HCEC 1CT (cell line): ENCODE results near the gene LSM8.
"Not testable (repeated sequence)": the region's sequence is repeated elsewhere in the genome, so short reads cannot be mapped to it uniquely, and the experiment has no call there.

Experiments used
- DNase-seq: peaks from one replicate; pipeline ENCODE4 v3.0.0-alpha.2; 2017

Gene LSM8

DNA sequence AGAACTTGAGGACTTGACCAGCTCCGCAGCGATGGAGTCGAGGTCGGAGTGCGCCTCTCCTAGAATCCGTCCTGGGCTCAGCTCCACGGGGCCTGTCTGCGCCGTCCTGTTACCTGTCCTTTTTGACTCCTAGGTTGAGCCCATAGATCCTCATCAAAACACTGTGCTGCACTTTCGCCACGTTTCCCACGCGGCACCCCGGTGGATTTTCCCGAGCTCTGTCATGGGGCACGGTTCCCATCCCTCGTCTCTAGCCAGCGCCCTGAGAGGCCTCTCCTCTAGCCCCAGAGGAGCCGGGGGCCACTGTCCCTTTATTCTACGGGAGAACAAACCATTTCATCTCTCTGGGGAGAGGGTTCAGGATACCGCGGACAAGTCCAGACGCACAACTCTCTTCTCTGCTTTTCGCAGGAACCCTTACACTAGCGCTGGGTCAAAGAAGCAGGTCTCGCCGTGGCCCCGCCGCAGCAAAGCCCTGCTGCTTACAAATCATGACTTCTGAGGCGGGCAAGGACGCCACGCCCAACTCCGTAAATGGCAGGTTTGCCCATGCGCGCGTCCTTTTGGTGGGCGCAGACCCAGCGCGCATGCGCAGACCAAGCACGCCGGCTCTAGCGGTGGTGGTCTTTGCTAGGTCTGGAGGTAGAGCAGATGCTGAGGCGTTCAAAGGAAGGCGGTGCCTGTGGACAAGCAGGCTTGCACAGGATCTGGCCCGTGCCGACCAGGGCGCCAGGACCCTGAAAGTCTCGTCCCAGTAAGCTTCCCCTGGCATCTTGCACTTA is 30.3 kb downstream of the LSM8 start:
- DNase-seq = peak; percentile 46

GRCh38 chr7:118214833-118215182 is 30.8 kb downstream of the LSM8 start:
- DNase-seq = no peak

- no peak for DNase-seq
Observed at GRCh38 chr7:118217210-118217619, 33.3 kb downstream of the LSM8 start.

DNA sequence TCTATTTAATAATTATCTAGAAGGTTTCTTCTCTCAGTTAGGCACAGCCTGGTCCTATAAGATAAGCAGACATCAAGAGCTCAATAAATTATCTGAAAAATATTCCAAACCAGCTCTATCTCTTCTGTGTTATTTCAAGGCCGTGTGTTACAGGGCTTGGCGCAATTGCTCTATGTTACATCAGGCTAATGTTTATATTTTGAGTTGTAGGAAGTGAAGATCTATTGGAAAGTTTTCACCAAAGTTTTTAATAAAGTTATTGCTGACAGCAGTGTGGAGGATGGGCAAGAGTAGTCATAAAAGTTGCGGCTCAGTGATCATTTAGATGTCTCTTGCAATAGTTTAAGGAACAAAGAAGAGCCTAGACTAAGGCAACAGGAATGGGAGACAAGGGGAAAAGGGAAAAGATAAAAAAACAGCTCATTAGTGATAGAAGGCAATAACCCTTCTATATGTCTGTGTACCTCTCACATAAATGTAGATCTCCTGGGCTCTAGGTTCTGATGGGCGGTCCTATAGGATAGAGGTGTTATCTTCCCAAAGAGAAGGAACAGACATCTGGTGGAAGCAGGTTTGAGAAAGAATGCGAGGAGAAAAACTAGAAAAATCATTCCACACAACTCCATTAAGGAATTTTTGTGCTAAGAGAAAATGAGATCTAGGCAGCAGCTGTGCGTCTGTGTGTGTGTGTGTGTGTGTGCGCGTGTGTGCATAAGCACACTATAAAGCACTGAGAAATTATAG is 34.6 kb downstream of the LSM8 start:
- DNase-seq = no peak

GRCh38 chr7:118219157-118219512 is 35.2 kb downstream of the LSM8 start:
- no peak for DNase-seq

DNA sequence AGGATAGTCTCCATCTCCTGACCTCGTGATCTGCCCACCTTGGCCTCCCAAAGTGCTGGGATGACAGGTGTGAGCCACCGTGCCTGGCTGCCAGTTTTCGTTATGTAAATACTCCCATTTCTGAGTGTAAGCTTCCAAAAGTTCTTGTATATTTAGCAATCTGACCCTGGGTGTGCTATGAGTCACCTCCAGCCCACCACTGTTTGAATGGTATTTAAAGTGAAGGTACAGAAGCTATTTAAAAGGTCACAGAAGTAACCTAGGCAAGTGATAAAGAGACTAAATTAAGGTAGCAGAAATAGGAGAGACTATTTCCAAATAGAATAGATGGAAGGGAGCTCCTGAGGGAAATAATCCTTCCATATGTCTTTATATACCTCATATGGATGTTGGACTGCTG is 36.6 kb downstream of the LSM8 start:
- no peak for DNase-seq

DNA sequence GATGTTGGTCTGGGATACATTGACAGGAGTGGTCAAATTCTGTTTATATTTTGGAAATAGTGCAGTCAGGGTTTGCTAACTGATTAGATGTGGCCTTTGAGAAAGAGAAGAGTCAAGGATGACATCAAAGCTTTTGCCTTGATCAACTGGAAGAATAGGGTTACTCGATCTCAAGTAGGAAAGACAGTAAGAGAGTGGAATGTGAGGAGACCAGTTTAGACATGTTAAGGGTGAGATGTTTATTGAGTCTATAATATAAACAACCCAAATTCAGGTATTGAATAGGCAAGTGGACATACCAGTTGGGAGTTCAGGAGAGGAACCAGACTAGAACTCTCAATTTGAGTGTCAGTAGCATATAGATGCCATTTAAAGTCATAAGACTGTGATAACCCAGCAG is 38.6 kb downstream of the LSM8 start:
- no peak for DNase-seq

DNA sequence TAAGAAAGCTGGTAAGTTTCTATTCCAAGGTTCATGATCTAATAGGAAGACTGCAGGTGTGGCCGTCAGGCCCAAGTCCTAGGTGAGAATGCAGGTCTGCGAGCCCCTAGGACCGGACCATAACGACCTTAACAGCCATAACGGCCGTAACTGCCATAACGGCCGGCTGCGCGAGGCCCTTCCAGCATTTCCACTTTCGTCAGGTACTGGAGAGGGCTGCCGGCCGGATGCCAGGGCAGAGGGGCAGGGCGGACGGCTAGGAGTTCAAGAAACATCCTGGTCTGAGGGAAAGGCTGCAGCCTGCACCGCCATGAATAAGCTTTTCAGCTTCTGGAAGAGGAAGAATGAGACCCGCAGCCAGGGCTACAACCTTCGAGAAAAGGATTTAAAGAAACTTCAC is 40.6 kb downstream of the LSM8 start, which contains the start of gene ANKRD7:
Gene ANKRD7 (plus strand): TSS at position 184 of the 400 bp plus-strand sequence. CDS start 127 bp downstream, at position 311.
- DNase-seq = no peak

DNA sequence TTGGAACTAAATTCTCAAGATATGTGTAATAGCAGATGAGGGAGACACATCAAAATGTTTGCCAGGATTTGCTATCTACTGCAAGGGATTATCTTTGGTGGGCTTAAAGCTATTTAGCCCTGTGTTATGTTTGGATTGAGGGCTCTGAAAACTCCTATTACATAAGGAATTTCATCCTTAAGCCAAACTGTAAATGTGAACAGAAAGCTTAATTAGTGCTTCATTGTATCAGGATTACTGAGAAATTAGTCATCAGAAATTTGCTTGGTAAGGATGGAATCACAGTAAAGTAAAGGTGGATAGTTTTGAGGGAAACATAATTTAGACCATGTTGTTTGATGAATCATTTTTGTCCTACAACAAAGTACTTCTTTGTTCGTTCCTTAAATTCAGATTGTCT is 48.9 kb downstream of the LSM8 start:
- no peak for DNase-seq

DNA sequence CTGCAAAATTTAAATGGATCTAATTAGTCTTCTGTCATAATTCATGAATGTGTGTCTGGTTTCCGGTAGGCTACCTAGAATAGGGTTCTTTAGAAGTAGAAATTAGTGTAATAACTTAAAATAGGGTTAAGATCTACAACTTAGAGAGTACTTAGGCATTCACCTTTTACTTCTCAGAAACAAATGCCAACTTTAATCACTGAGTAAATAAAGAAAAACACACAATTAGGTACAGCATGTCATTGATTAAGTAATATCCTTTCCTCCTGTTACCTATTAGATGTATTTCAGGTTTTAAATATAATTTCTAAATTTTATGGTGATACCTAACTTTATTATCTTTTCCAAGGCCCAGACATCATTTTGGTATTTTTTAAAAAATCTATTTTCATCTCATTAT is 49.8 kb downstream of the LSM8 start:
- DNase-seq = no peak

DNA sequence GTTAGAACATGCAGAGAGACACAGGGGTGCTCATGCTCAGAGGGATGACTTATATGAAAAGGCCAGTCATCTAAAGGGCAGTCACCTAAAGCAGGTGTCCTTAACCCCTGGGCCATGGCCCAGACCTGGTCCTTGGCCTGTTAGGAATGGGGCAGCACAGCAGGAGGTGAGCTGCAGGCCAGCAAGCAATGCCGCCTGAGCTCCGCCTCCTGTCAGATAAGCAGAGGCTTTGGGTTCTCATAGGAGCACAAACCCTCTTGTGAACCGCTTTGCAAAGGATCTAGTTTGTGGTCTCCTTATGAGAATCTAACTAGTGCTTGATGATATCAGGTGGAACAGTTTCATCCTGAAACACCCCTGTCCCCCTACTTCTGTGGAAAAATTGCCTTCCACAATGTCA is 55.0 kb downstream of the LSM8 start:
- DNase-seq = no peak

DNA sequence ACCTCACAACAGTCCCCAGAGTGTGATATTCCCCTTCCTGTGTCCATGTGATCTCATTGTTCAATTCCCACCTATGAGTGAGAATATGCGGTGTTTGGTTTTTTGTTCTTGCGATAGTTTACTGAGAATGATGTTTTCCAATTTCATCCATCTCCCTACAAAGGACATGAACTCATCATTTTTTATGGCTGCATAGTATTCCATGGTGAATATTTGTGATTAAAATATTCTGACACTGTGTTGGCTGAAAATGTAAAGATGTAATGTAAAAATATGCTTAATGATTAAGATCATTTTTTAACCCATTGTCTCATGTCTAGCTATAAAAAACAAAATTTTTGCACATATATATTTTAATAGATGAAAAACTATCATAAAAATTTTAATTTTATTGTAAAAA is 56.4 kb downstream of the LSM8 start:
- DNase-seq = not testable (repeated sequence)
